Suppressor macrophage (primary cell): ENCODE results near the gene FOXI1.
A peak's percentile ranks its signal among the peaks of the same experiment; 100 is the strongest.

Source experiments
- DNase-seq, 4 experiments: peaks; one replicate each; pipeline ENCODE4 v3.0.0-alpha.2; 2020 to 2022

Gene FOXI1

GRCh38 chr5:170132269-170132975, 26.7 kb downstream of the FOXI1 start:
- peak in 1 of 4 experiments; percentile 7 for DNase-seq

GRCh38 chr5:170132976-170133448, 27.3 kb downstream of the FOXI1 start:
- no peak for DNase-seq

DNA sequence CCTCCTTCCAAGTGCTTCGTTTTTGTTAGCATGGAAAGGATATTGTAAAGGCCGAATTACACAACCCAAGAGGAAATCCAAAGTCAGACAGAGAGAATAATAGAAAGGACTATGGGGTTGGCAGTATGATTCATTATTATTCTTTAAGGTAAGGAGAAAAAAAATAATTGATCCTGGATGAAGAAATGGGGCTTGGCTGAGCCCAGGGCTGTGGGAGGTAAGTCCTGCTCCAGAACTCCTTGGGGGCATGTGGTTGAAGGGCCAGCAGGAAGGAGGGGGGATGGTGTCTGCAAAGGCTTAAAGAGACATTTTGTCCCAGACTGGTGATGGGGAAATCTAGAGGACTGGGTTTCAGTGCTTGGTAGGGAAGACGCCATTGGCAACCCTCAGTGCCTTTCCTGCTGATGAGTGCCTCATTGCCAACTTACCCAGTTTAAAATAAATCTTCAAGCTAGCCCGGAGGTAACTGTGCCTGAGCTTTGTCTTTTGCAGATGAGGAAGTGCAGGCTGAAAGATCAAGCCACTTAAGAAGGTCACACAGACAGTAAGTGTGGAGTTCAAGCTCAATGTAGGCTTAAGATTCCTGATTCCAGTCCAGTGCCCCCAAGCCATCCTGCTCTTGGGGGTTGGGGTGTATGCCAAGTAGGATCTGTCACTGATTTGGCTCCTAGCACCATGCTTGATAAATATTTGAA, 30.2 kb downstream of the FOXI1 start:
- peak in 2 of 4 experiments; percentile 10 to 17 for DNase-seq

DNA sequence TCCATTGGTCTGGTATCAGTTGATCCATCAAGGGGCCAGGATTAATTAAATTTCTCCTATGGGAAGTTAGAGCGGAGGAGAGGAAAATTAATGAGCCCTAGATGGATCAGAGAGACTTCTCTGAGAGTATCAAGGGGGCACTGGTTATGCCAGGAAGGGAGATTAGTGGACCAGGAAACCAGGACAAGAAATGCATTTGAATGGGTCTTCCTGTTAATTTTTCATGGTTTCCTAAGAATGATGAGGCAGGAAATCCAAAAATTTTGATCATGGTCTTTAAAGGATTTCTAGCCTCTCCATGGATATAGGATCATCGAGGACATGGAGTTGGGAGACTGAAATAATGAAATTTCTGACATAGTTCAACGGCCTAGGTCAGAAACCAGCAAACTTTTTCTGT, 30.8 kb downstream of the FOXI1 start:
- DNase-seq, result no peak

- no peak for DNase-seq
These were observed 32.1 kb downstream of the FOXI1 start for GRCh38 chr5:170137694-170138214.

DNA sequence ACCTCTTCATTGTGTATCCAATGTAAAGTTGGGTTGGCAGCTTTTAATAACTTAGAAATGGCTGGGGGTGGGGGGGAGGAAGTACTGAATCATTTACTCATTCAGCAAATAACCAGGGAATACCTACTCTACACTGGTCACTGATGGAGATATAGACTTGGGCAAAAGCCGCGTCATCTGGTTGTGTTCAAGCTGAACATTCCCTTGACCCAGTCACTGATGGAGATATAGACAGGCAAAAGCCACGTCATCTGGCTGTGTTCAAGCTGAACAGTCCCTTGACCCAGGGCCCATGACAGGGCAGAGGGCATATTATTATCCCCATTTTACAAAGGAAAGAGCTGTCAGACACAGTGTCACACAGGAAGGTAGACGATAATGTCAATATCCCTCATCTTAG, 32.6 kb downstream of the FOXI1 start:
- DNase-seq, result no peak

DNA sequence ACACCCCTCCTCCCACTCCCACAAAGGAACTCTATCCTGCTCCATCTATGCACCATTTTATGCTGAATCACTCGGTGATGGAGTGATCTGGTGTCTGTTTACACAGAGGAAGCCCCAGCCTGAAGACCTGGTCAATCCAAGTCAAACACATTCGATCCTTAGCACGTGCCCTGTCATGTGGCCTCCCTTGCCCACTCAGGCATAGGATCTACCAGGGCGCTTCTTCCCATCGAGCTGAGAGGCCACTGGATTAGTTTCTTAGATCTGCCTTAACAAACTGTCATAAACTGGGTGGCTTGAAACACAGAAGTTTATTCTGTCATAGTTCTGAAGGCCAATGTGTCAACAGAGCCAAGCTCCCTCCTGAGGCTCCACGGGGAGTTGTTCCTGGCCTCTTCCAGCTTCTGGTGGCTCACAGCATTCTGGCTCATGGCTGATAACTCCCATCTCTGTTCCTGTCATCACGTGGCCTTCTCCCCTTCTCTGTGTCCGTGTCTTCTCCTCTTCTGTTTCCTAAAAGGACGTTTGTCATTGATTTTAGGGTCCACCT, 34.2 kb downstream of the FOXI1 start:
- no peak for DNase-seq

DNA sequence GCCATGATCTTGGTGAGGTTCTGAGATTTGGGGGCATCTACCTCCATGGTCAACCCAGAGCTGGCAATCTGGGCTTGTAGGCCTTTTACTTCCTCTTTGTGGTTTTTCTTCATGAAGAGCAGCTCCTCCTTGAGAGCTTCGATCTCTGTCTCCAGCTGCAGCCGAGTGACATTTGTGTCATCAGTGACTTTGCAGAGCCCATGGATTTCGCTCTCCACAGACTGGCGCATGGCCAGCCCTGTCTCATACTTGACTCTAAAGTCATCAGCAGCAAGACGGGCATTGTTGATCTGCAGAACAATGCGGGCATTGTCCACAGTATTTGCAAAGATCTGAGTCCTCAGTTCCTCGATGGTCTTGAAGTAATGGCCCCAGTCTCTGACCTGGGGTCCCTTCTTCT, 35.5 kb downstream of the FOXI1 start:
- peak; percentile 42 to 80 (median 60) for DNase-seq

GRCh38 chr5:170141636-170142035, 35.9 kb downstream of the FOXI1 start:
- no peak for DNase-seq

DNA sequence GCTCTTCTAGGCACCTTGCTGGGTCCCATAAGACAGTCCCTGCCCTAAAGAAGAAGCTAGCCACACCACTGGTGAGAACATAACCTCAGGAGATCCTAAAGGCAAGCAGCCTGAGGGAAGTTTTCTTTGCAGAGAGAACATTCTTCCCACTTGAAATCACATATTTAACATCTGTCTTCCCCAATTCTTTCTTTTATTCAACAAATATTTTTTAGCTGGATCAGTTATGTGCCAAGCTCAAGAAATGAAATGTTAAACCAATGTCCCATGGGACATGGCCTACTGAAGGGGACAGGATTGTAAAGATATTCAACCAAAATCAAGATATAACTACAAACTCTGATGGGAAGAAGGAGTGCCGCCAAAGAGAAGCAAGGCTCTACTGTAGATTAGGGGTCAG, 36.5 kb downstream of the FOXI1 start:
- DNase-seq, result no peak

- no peak for DNase-seq
These were observed 37.4 kb downstream of the FOXI1 start for GRCh38 chr5:170143091-170143490.

DNA sequence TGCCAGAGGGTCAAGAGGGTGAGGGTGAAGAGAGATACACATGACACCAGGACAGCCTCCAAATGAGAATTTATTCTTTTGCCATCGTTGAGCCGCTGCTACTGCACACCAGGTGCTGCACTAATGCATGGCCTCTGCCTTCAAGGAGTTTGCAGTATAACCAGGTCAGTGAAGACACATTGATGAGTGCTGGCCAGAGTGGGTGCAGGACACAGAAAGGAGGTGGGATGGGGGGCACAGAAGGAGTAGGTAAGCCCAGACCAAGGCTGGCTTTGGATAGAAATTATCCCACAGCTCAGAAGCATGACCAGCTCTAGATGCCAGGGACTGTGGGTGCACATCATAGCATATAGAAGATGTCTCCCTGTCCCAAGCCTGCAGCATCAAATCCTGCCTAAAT, 38.0 kb downstream of the FOXI1 start:
- DNase-seq, result no peak

GRCh38 chr5:170144286-170145023, 38.8 kb downstream of the FOXI1 start:
- no peak for DNase-seq

DNA sequence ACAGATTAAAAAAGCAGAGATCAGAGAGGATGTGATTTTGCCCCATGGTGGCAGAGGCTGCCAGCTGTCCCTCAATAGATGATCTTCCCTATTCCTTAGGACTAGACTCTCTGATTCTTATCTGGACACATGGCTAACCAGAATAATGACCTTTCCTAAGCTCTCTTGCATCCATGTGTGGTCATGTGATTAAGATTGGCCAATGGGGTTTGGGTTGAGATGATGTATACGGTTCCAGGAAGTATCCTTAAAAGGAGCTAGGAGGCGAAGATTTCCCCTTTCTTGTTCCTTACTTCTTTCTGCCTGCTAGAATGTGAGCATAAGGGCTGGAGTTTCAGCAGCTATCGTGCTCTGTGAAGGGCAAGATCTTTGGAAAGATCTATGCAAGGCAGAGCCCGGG, 39.8 kb downstream of the FOXI1 start:
- DNase-seq, result peak; percentile 55 to 82 (median 68)

DNA sequence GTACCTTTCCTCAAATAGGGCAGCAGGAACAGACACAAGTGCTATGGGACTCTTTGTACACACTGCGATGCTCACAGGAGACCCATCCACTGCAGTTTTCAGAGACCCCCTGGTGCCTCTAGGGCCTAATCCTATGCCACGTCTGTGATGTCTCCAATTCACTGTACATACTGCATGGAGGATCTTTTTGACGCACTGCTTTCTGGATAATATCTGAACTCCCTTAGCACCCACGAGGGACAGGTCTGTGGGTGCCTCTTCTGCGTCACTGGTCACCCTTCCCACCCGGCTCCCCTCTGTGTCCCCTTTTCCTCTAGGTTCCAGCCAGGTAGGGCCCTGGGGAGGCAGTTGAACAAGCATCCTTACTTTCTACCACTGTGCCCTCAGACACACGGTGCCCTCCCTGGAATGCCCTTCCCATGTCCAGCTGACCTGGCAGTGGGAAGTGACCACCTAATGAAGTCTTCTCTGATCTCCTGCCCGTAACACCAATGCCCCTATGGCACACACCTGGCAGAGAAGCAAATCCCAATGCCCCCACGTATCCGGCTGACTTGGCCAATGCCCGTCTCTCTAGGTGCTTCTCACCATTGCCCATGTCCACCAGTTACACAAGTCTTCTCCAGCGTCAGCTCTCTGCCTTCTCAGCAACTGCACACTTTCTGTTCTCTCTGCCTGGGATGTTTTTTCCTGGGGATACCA, 41.5 kb downstream of the FOXI1 start:
- no peak for DNase-seq

DNA sequence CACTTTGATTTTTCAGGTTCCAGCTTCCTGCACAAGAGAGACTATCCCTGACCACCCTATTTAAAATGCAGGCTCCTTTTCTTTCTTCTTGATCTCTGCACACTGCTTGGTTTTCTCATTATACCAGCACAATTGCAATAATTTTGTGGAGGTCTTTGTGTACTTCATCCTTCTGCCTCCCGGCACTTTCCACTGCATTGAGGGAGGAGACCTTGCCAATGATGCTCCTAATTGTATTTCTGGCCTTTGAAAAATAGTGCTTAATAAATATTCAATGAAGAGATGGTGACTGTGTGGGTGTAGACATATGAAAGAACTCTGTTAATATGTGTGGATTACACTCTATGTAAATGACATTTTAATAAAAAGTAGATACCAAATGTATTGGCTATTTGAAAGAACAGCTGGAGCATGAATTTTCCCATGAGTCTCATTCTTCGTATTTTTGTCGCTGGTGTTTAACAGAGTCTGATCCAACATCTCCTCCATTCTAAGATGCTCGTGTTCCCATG, 42.1 kb downstream of the FOXI1 start:
- DNase-seq, result no peak

DNA sequence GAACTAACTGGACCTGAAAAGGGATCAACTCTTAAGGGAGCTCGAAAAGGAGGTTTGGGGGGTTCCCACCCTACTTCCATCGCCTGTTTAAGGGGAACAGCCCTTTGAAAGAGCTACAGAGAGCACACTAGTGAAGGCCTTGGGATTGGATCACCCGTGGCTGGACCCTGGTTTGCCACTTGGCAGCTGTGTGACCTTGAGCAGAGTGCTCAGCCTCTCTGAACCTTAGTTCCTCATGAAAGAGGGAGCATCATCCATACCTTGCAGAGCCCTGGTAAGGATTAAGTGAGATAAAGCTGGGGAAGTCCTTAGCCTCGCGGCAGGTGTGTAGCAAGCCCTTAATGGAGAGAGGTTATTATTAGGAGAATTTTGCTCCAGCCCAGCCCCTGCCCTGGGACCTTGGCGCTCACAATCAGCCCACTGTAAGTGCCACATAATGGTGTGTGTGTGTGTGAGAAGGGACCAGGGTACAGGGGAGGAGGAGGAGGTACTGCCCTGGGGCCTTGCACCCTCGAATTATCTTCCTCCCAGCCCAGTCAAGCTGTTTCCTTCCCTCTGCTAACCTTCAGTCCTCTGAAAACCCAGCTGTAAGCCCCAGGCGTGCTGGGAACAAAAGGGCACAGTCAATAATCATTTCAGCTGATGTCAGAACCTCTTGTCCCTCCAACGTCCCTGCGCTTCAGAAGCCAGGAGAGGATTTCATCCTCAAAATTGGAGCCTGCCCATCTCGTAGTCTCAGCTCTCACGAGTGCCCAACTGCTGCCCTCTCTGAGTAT, 42.9 kb downstream of the FOXI1 start:
- DNase-seq, result no peak

DNA sequence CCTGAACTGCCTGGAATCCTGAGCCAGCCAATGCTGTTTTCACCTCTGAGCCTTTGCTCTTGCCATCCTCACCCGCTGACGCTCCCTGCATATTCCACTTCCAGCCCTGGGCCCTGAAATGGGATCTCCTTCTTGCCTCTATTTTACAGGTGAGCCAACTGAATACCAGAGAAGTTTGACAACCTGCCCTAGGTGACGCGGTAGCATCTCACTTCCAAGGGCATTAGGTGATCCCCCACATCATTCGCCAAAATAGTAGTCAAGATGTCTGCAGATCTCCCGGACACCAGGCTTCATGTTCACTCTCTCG, 43.5 kb downstream of the FOXI1 start:
- DNase-seq, result no peak

GRCh38 chr5:170150713-170151096, 45.0 kb downstream of the FOXI1 start:
- DNase-seq, result no peak

DNA sequence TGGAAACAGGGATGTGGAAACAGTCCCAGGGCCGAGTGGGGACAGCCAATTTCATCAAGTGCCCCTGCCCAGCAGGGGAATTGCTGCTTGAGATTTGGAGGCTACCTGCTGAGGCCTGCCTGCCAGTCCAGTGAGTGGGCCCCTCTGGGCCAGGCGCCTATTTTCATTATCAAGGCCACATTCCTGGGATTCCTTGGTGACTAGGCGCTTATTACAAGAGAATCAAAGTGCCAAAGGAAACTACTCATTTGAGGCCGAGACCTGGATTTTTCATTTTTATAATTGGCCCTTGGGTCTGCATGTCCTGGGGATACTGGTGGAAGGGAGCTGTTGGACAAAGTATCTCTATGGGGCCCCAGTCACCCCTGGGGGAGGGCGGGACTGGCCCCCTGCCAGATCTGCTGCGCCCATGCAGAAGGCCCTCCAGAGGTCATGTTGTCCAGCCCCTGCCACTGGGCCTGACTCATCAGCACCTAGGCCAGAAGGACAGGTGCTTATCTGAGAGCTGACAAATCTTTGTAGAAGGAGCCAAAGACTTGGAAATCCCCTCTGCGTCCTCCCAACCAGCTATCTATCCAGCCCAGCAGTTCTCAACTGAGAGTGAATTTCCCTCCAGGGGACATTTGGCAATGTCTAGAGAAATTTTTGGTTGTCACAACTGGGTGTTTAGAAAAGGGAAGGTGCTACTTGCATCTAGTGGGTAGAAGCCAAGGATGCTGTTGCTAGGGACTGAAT, 45.6 kb downstream of the FOXI1 start:
- no peak for DNase-seq

GRCh38 chr5:170152767-170153166, 47.1 kb downstream of the FOXI1 start:
- DNase-seq, result no peak
